Neutrophil (primary cell): Measurements from ENCODE around the gene IFNA6.

Experiments
- H3K27ac ChIP-seq: fragments of 200-600 bp; sonication (generic); 2 replicates; pipeline ENCODE4 v1.5.1; 2016; ENCODE audit warnings: mild to moderate bottlenecking, moderate library complexity
- H3K27me3 ChIP-seq: fragments of 200-600 bp; sonication (generic); 2 replicates; pipeline ENCODE4 v1.6.0; 2016; ENCODE audit warnings: mild to moderate bottlenecking
- H3K36me3 ChIP-seq: fragments of 200-600 bp; sonication (generic); 2 replicates; pipeline ENCODE4 v1.5.1; 2017
- H3K4me1 ChIP-seq, 2 experiments: fragments of 200-600 bp in 1 of 2; sonication (generic) in 1 of 2; 1 replicate in 1 of 2; 2 replicates in 1 of 2; pipeline versions ENCODE4 v1.5.1 to v1.6.1; 2013 to 2016; ENCODE audit warnings: low read depth in 1 of 2, low read length in 1 of 2, mild to moderate bottlenecking in 1 of 2, moderate library complexity in 1 of 2; ENCODE audit not compliant: control insufficient read depth in 1 of 2, insufficient read depth in 1 of 2
- H3K4me3 ChIP-seq, 2 experiments: fragments of 200-600 bp in 1 of 2; sonication (generic) in 1 of 2; 1 replicate in 1 of 2; 2 replicates in 1 of 2; pipeline ENCODE4 v1.5.1; 2013 to 2016; ENCODE audit warnings: low read depth in 1 of 2, low read length in 1 of 2, mild to moderate bottlenecking in 1 of 2, moderate library complexity in 1 of 2
- H3K9me3 ChIP-seq: fragments of 200-600 bp; sonication (generic); 2 replicates; pipeline ENCODE4 v1.5.1; 2016
- TF ChIP-seq, protein P1 (sequence below): fragments of 200-600 bp; sonication (generic); IDR thresholded peaks from 2 replicates; pipeline ENCODE4 v1.5.1; 2016; ENCODE audit warnings: antibody characterized with exemption

The IFNA6 gene

DNA sequence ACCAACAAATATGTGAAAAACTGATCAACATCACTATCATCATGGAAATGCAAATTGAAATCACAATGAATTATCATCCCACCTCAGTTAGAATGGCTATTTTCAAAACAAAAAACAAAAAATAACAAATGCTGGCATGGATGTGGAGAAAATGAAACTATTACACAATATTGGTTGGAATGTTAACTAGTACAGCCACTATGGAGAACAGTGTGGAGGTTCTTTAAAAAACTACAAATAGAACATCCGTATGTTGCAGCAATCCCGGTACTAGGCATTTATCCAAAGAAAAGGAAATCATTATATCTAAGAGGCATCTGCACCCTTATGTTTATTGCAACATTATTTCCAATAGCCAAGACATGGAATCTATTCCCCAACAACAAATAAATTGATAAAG lies 36.5 kb downstream of the IFNA6 start:
- no peaks in the 10 kb centered on the region for H3K4me1 ChIP-seq
- TF ChIP-seq, protein P1, sequence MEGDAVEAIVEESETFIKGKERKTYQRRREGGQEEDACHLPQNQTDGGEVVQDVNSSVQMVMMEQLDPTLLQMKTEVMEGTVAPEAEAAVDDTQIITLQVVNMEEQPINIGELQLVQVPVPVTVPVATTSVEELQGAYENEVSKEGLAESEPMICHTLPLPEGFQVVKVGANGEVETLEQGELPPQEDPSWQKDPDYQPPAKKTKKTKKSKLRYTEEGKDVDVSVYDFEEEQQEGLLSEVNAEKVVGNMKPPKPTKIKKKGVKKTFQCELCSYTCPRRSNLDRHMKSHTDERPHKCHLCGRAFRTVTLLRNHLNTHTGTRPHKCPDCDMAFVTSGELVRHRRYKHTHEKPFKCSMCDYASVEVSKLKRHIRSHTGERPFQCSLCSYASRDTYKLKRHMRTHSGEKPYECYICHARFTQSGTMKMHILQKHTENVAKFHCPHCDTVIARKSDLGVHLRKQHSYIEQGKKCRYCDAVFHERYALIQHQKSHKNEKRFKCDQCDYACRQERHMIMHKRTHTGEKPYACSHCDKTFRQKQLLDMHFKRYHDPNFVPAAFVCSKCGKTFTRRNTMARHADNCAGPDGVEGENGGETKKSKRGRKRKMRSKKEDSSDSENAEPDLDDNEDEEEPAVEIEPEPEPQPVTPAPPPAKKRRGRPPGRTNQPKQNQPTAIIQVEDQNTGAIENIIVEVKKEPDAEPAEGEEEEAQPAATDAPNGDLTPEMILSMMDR = no peak
- no peaks in the 10 kb centered on the region for H3K36me3 ChIP-seq
- H3K27me3 ChIP-seq = peaks cover 5% of the 10 kb centered on the region
- no peak overlapping the region for H3K4me3 ChIP-seq
- no peaks in the 10 kb centered on the region for H3K9me3 ChIP-seq
- H3K27ac ChIP-seq = no peak overlapping the region

DNA sequence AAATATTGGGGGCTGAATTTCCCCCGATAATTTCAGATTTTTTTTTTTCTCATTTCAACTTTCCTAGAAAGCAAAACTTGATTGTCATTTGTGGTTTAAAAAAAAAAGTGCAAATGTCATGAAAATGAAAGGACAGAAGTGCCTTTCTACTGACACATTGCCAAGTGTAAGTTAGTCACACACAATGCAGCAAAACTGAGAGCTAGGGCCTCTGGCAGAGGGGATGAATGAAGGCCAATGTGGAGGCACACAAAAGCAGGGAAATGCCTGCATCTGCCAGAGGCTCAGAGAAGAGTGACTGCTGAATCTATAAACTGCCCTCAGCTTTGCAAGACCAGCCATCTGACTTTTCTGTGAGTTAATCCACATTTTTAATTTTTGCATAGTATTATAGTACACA lies 38.8 kb downstream of the IFNA6 start:
- no peak overlapping the region for H3K4me3 ChIP-seq
- H3K4me1 ChIP-seq = no peaks in the 10 kb centered on the region
- peaks cover 5% of the 10 kb centered on the region for H3K27me3 ChIP-seq
- TF ChIP-seq, protein P1 = no peak
- H3K9me3 ChIP-seq = no peaks in the 10 kb centered on the region
- H3K27ac ChIP-seq = no peak overlapping the region
- H3K36me3 ChIP-seq = no peaks in the 10 kb centered on the region

DNA sequence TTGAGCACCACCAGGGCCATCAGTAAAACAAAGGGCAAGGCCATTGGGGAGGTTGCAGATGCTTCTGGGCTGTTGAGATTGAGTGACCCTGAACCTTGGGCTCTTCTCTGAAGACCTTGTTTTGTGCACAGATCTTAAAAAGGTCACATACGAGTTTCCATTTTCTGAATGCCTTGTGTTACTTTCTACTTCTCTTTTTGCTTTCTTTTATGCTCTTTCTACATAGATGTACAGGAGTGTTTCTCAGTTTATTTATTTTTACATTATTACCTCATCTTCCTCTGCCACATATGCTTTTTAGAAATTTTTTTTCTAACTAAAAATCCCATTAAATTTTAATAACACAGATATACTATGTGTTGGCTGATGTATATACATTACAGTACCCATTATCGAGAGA lies 45.5 kb downstream of the IFNA6 start, which contains the start of gene IFNA5:
IFNA5 (minus strand) TSS at position 101 of the 400 bp plus-strand sequence; CDS start at position 44, 57 bp downstream.
- no peak within 1 kb of the TSS for H3K27ac ChIP-seq
- H3K9me3 ChIP-seq = no peaks in the 10 kb centered on the region
- TF ChIP-seq, protein P1 = no peak
- H3K36me3 ChIP-seq = no peaks in the 10 kb centered on the region
- no peak within 1 kb of the TSS for H3K4me3 ChIP-seq
- no peaks in the 10 kb centered on the region for H3K27me3 ChIP-seq
- H3K4me1 ChIP-seq = no peaks in the 10 kb centered on the region
